ENCODE measurements around the gene IL16. TPM values are rescaled to one million over a fixed set of nuclear protein-coding genes. Genes with fewer than 3 reads are reported as not detected.

IL16 gene
- total and polyA plus RNA-seq, 2 donors (not counting 1 experiment from before 2014, with no cell fraction given): 181 to 287 TPM

- WGBS (ENCODE audit: insufficient coverage): 96% methylated on average over 7 of the region's 12 CpGs
- Histone ChIP-seq H3K9me3 (ENCODE audit: control extremely low read depth in 1 of 3, control insufficient read depth in 2 of 3, insufficient read depth in 1 of 3, low read length in 2 of 3) (peaks cover 0 to 15% (median 5%) of the 10 kb centered on the region in 3 donors), H3K36me3 (replicated peaks in 1 of 2; ENCODE audit: control extremely low read depth in 1 of 2, control insufficient read depth in 1 of 2, extremely low read depth in 1 of 2, insufficient read depth in 2 of 2, low read length in 1 of 2) (no peaks in the 10 kb centered on the region), H3K27me3 (replicated peaks in 1 of 4; ENCODE audit: control extremely low read depth in 1 of 4, control insufficient read depth in 3 of 4, insufficient read depth in 4 of 4, low read length in 3 of 4) (no peaks in the 10 kb centered on the region), H2AFZ (ENCODE audit: insufficient read depth, low read depth, low read length, poor library complexity, severe bottlenecking) (no peak overlapping the region), H3K4me1 (ENCODE audit: control insufficient read depth in 2 of 2, insufficient read depth in 2 of 2, low read length in 2 of 2) (peaks cover 21 to 28% of the 10 kb centered on the region in 2 donors), H3K4me2 (replicated peaks; ENCODE audit: low read depth, low read length, poor library complexity, severe bottlenecking) (no peak overlapping the region), H3K79me2 (ENCODE audit: control insufficient read depth, insufficient read depth, low read length) (peaks cover 39% of the 10 kb centered on the region), H3K4me3 (ENCODE audit: control extremely low read depth in 1 of 5, extremely low read depth in 1 of 5, insufficient read depth in 1 of 5, low read depth in 2 of 5, low read length in 4 of 5) (no peak overlapping the region), H3K27ac (ENCODE audit: low read length in 2 of 2) (no peak overlapping the region), H3K9ac (ENCODE audit: low read length) (no peak overlapping the region), H4K20me1 (ENCODE audit: control insufficient read depth, insufficient read depth, low read length, poor library complexity, severe bottlenecking) (no peaks in the 10 kb centered on the region)
- POLR2A ChIA-PET: interaction anchor here (0.6 to 1.5 kb wide), 4 partner anchors 13 to 1493 kb away, joined by 3 to 5 read pairs (median 3); no protein-coding TSS in a partner anchor
- CTCF ChIA-PET: interaction anchor here (1.2 to 8.3 kb wide), 10 partner anchors 12 to 173 kb away, joined by 3 to 86 read pairs (median 4); no protein-coding TSS in a partner anchor
- ATAC-seq (ENCODE audit: low read depth): no peak
- H3K4me1 Mint-ChIP-seq: peaks cover 27% of the 10 kb centered on the region
- H3K27me3 Mint-ChIP-seq: no peaks in the 10 kb centered on the region
- peaks cover 5% of the 10 kb centered on the region for H3K9me3 Mint-ChIP-seq (ENCODE audit: insufficient read depth)
- H3K4me3 Mint-ChIP-seq: no peak overlapping the region
- intact Hi-C loops (cut with micrococcal nuclease): no loop called here
- no peak for DNase-seq
- no peak for TF ChIP-seq EZH2 (IDR thresholded peaks at IDR 0.05; ENCODE audit: borderline replicate concordance, insufficient read depth, low read depth, low read length, poor library complexity, severe bottlenecking)
- no peak for TF ChIP-seq CTCF (IDR thresholded peaks at IDR 0.05)
- H3K27ac Mint-ChIP-seq: peak overlapping the region; percentile 12
Measured at GRCh38 chr15:81279621-81280485, 83.2 kb downstream of the IL16 start.
